ENCODE measurements around the gene DCTN3. TPM values are rescaled to one million over a fixed set of nuclear protein-coding genes. Genes with fewer than 3 reads are reported as not detected.
A peak's percentile ranks its signal among the peaks of the same experiment; 100 is the strongest.

DCTN3 gene
- total RNA-seq, 5 donors from 2014 or later (not counting 1 experiment from before 2014, with no cell fraction given): 60.8 to 82.9 (median 69.0) TPM

DNA sequence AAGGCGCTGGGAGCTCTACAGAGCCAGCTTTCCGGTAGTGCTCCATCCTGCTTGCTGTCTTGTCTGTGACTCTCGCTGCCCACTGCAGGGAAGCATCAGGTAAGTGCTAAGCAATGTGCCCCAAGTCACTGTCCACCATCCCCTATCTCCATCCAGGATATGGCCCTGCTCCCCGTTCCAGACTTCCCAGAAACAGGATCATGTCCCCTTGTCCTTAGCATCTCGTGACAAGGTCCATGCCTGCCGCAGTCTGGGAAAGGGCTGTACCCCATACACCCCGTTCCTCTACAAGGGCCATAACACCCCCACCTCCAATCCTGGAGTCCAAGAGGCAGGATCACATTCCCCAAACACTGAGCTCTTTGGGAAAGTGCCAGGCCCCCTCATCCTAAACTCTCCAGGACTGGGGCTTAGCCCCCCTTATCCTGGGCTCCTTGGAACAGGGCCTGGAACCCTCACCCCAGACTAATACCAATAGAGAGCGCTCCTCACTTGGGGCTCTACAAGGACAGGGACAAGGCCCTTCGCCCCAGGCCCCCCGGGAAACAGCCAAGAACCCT lies 9.0 kb downstream of the DCTN3 start:
- H3K36me3 Mint-ChIP-seq: peaks cover 18% of the 10 kb centered on the region
- Histone ChIP-seq H3K4me1 (ENCODE audit: control insufficient read depth in 1 of 2, extremely low read depth in 1 of 2, insufficient read depth in 2 of 2, low read length in 2 of 2) (peaks cover 3 to 26% of the 10 kb centered on the region in 2 experiments), H3K36me3 (ENCODE audit: control insufficient read depth in 2 of 2, extremely low read depth in 1 of 2, insufficient read depth in 1 of 2, low read length in 1 of 2) (peaks cover 0 to 22% of the 10 kb centered on the region in 2 donors), H3K27ac (ENCODE audit: low read length) (peak overlapping the region; percentile 89), H3K4me3 (ENCODE audit: control insufficient read depth in 1 of 2, extremely low read depth in 1 of 2, low read length in 1 of 2) (peak overlapping the region; percentile 71 to 94), H3K9me3 (no peaks in the 10 kb centered on the region), H3K27me3 (replicated peaks in 1 of 2; ENCODE audit: control insufficient read depth in 2 of 2, extremely low read depth in 1 of 2, insufficient read depth in 2 of 2, low read length in 1 of 2) (no peaks in the 10 kb centered on the region)
- H3K9me3 Mint-ChIP-seq: no peaks in the 10 kb centered on the region
- ChIA-PET POLR2A (interaction anchor here in 1 of 2 donors (0.6 kb wide), 1 partner anchor 149 kb away, joined by 5 read pairs; no protein-coding TSS in a partner anchor), CTCF (interaction anchor here (0.8 to 1.3 kb wide), 2 partner anchors 23 to 29 kb away, joined by 3 to 4 read pairs; no protein-coding TSS in a partner anchor)
- peak in 2 of 35 experiments; percentile 14 to 24 for DNase-seq
- H3K27ac Mint-ChIP-seq: peak overlapping the region; percentile 90 to 94
- 61% methylated on average over 10 of the region's 10 CpGs for WGBS (ENCODE audit: insufficient coverage)
- H3K27me3 Mint-ChIP-seq: no peaks in the 10 kb centered on the region
- ATAC-seq (replicated peaks in 1 of 4): peak in 3 of 4 experiments; percentile 1 to 10 (median 6)
- H3K4me3 Mint-ChIP-seq: peak overlapping the region; percentile 79 to 89 (median 80)
- H3K4me1 Mint-ChIP-seq: peaks cover 19 to 28% (median 25%) of the 10 kb centered on the region in 3 donors

DNA sequence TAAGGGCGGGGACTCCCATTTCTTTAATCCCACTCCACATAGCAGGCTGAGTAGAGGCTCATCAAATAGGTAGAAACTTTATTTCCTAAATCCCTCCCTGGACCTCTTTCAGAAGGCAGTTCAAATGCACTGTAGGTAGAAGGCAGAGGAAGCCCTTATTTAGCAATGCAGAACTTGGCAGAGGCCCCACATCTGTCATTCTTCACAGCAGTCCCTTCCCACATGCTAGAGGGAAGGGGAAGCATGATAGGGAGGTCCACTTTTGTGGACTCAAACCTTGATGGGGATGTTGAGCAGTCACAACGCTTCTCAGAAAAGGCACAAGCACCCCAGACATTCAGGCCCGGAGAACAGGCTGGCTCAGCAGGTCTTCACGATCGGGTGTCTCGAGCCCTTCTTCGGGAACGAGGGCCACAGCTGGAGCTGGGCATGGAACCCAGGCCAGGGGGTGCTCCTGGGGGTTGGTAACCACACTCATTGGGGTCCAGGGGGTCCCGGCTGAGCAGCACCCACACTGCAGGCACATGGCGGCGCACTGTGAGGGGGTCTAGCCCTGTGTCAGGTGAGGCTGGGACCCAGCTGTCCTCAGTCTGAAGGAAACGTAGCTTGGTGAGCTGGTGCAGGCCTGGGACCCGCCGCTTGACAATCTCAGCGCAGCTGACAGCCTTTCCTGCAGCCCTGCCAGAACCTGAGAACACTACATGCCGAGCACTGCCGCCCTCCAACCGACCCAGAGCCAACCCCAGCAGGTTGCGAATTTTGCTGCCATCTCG lies 9.7 kb downstream of the DCTN3 start:
- Mint-ChIP-seq H3K36me3 (peaks cover 11% of the 10 kb centered on the region), H3K27ac (peak overlapping the region in 1 of 2 donors; percentile 36), H3K9me3 (no peaks in the 10 kb centered on the region), H3K4me1 (peaks cover 19 to 28% (median 25%) of the 10 kb centered on the region in 3 donors), H3K4me3 (peak overlapping the region; percentile 79 to 89 (median 80)), H3K27me3 (no peaks in the 10 kb centered on the region)
- 97% methylated on average over 18 of the region's 20 CpGs for WGBS (ENCODE audit: insufficient coverage)
- ChIA-PET CTCF (interaction anchor here (0.8 to 1.3 kb wide), 2 partner anchors 24 to 29 kb away, joined by 3 to 4 read pairs; no protein-coding TSS in a partner anchor), POLR2A (interaction anchor here in 1 of 2 donors (0.6 kb wide), 1 partner anchor 148 kb away, joined by 5 read pairs; no protein-coding TSS in a partner anchor)
- Histone ChIP-seq H3K4me1 (ENCODE audit: control insufficient read depth in 1 of 2, extremely low read depth in 1 of 2, insufficient read depth in 2 of 2, low read length in 2 of 2) (peaks cover 3 to 26% of the 10 kb centered on the region in 2 experiments), H3K4me3 (ENCODE audit: control insufficient read depth in 1 of 2, extremely low read depth in 1 of 2, low read length in 1 of 2) (peak overlapping the region in 1 of 2 donors; percentile 71), H3K36me3 (ENCODE audit: control insufficient read depth in 2 of 2, extremely low read depth in 1 of 2, insufficient read depth in 1 of 2, low read length in 1 of 2) (peaks cover 0 to 15% of the 10 kb centered on the region in 2 donors), H3K9me3 (no peaks in the 10 kb centered on the region), H3K27me3 (replicated peaks in 1 of 2; ENCODE audit: control insufficient read depth in 2 of 2, extremely low read depth in 1 of 2, insufficient read depth in 2 of 2, low read length in 1 of 2) (no peaks in the 10 kb centered on the region), H3K27ac (ENCODE audit: low read length) (no peak overlapping the region)
- no peak for ATAC-seq (replicated peaks in 1 of 4)
- no peak for DNase-seq

DNA sequence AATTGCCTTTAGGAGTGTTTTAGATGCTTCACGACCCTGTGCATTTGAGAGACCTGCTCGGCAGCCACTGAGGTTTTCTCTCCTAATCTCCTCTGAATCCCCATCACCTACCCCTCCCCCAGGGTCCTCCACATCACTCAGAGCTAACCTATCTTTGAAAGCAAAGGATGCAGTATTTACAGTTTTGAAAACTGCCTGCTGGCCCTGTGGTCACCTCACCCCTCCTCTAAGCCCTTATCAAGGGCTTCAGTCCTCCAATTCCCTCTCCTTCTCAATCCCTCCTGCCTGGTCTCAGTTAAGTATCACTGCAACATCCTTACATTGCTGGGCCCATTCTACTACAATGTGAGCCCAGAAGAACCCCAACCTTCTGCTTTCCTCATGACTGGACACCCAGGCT lies 13.0 kb downstream of the DCTN3 start:
- Mint-ChIP-seq H3K36me3 (peaks cover 5% of the 10 kb centered on the region), H3K27ac (no peak overlapping the region), H3K27me3 (peaks cover 3 to 5% of the 10 kb centered on the region in 2 donors), H3K9me3 (no peaks in the 10 kb centered on the region), H3K4me1 (peaks cover 10 to 18% (median 17%) of the 10 kb centered on the region in 3 donors), H3K4me3 (no peak overlapping the region)
- no peaks in the 10 kb centered on the region for H3K9me3 ChIP-seq
- no peak for DNase-seq
- no peaks in the 10 kb centered on the region for H3K27me3 ChIP-seq (replicated peaks in 1 of 2; ENCODE audit: control insufficient read depth in 2 of 2, extremely low read depth in 1 of 2, insufficient read depth in 2 of 2, low read length in 1 of 2)
- 68% methylated on average over 2 of the region's 2 CpGs for WGBS (ENCODE audit: insufficient coverage)
- ChIA-PET CTCF (interaction anchor here in 1 of 2 donors (0.6 kb wide), 1 partner anchor 167 kb away, joined by 4 read pairs; no protein-coding TSS in a partner anchor), POLR2A (no interaction called here)
- H3K36me3 ChIP-seq (ENCODE audit: control insufficient read depth in 2 of 2, extremely low read depth in 1 of 2, insufficient read depth in 1 of 2, low read length in 1 of 2): no peaks in the 10 kb centered on the region
- no peak overlapping the region for H3K27ac ChIP-seq (ENCODE audit: low read length)
- H3K4me3 ChIP-seq (ENCODE audit: control insufficient read depth in 1 of 2, extremely low read depth in 1 of 2, low read length in 1 of 2): no peak overlapping the region
- no peak for ATAC-seq (replicated peaks in 1 of 4)
- peaks cover 3 to 18% of the 10 kb centered on the region in 2 experiments for H3K4me1 ChIP-seq (ENCODE audit: control insufficient read depth in 1 of 2, extremely low read depth in 1 of 2, insufficient read depth in 2 of 2, low read length in 2 of 2)

- ChIA-PET POLR2A (no interaction called here), CTCF (interaction anchor here in 1 of 2 donors (0.6 kb wide), 1 partner anchor 166 kb away, joined by 4 read pairs; no protein-coding TSS in a partner anchor)
- Mint-ChIP-seq H3K4me1 (peaks cover 7 to 17% (median 15%) of the 10 kb centered on the region in 3 donors), H3K9me3 (no peaks in the 10 kb centered on the region), H3K27me3 (peaks cover 3 to 5% of the 10 kb centered on the region in 2 donors), H3K36me3 (peaks cover 5% of the 10 kb centered on the region), H3K27ac (no peak overlapping the region), H3K4me3 (no peak overlapping the region)
- Histone ChIP-seq H3K27me3 (replicated peaks in 1 of 2; ENCODE audit: control insufficient read depth in 2 of 2, extremely low read depth in 1 of 2, insufficient read depth in 2 of 2, low read length in 1 of 2) (no peaks in the 10 kb centered on the region), H3K4me3 (ENCODE audit: control insufficient read depth in 1 of 2, extremely low read depth in 1 of 2, low read length in 1 of 2) (no peak overlapping the region), H3K27ac (ENCODE audit: low read length) (no peak overlapping the region), H3K4me1 (ENCODE audit: control insufficient read depth in 1 of 2, extremely low read depth in 1 of 2, insufficient read depth in 2 of 2, low read length in 2 of 2) (peaks cover 3 to 15% of the 10 kb centered on the region in 2 experiments), H3K9me3 (no peaks in the 10 kb centered on the region), H3K36me3 (ENCODE audit: control insufficient read depth in 2 of 2, extremely low read depth in 1 of 2, insufficient read depth in 1 of 2, low read length in 1 of 2) (no peaks in the 10 kb centered on the region)
- DNase-seq (no peak), ATAC-seq (replicated peaks in 1 of 4) (no peak)
- WGBS (ENCODE audit: insufficient coverage): 94% methylated on average over 3 of the region's 3 CpGs
These were observed 13.4 kb downstream of the DCTN3 start for GRCh38 chr9:34606905-34607304.

- ChIA-PET CTCF (interaction anchor here in 1 of 2 donors (4.1 kb wide), 1 partner anchor 28 kb away, joined by 24 read pairs; no protein-coding TSS in a partner anchor), POLR2A (interaction anchor here in 1 of 2 donors (0.6 kb wide), 1 partner anchor 594 kb away, joined by 3 read pairs; no protein-coding TSS in a partner anchor)
- Mint-ChIP-seq H3K4me3 (no peak overlapping the region), H3K4me1 (peaks cover 2 to 13% (median 11%) of the 10 kb centered on the region in 3 donors), H3K27ac (no peak overlapping the region), H3K27me3 (peaks cover 3 to 5% of the 10 kb centered on the region in 2 donors), H3K9me3 (no peaks in the 10 kb centered on the region), H3K36me3 (peaks cover 3% of the 10 kb centered on the region)
- no peak overlapping the region for H3K4me3 ChIP-seq (ENCODE audit: control insufficient read depth in 1 of 2, extremely low read depth in 1 of 2, low read length in 1 of 2)
- H3K27ac ChIP-seq (ENCODE audit: low read length): no peak overlapping the region
- H3K9me3 ChIP-seq: no peaks in the 10 kb centered on the region
- ATAC-seq (replicated peaks in 1 of 4) (no peak), DNase-seq (no peak)
- H3K36me3 ChIP-seq (ENCODE audit: control insufficient read depth in 2 of 2, extremely low read depth in 1 of 2, insufficient read depth in 1 of 2, low read length in 1 of 2): no peaks in the 10 kb centered on the region
- H3K4me1 ChIP-seq (ENCODE audit: control insufficient read depth in 1 of 2, extremely low read depth in 1 of 2, insufficient read depth in 2 of 2, low read length in 2 of 2): peaks cover 1 to 9% of the 10 kb centered on the region in 2 experiments
- H3K27me3 ChIP-seq (replicated peaks in 1 of 2; ENCODE audit: control insufficient read depth in 2 of 2, extremely low read depth in 1 of 2, insufficient read depth in 2 of 2, low read length in 1 of 2): peaks cover 0 to 2% of the 10 kb centered on the region in 2 experiments
These were observed 14.1 kb downstream of the DCTN3 start for GRCh38 chr9:34606190-34606589.
